Adipocyte (in vitro differentiated cells): ENCODE measurements around the gene MYO9B.

Experiments
- DNase-seq: peaks from one replicate; pipeline ENCODE4 v3.0.0-alpha.2; 2015; ENCODE audit warnings: low read depth
- H3K27me3 ChIP-seq: replicated peaks from 2 replicates; pipeline ENCODE4 v1.7.0; 2013; ENCODE audit warnings: mild to moderate bottlenecking, low read length, moderate library complexity; ENCODE audit not compliant: control insufficient read depth, insufficient read depth
- H3K36me3 ChIP-seq: 2 replicates; pipeline ENCODE4 v1.7.0; 2013; ENCODE audit warnings: low read length, mild to moderate bottlenecking, moderate library complexity; ENCODE audit not compliant: control insufficient read depth, insufficient read depth, severe bottlenecking
- H3K4me1 ChIP-seq: 2 replicates; pipeline ENCODE4 v1.7.0; 2013; ENCODE audit warnings: mild to moderate bottlenecking, low read length, moderate library complexity; ENCODE audit not compliant: control insufficient read depth, insufficient read depth
- H3K4me3 ChIP-seq: 2 replicates; pipeline ENCODE4 v1.7.0; 2013; ENCODE audit warnings: mild to moderate bottlenecking, low read length, moderate library complexity
- H3K9ac ChIP-seq: 2 replicates; pipeline ENCODE4 v1.7.0; 2013; ENCODE audit warnings: mild to moderate bottlenecking, low read length, moderate library complexity
- H3K9me3 ChIP-seq: 2 replicates; pipeline ENCODE4 v1.7.0; 2013; ENCODE audit warnings: mild to moderate bottlenecking, low read length, moderate library complexity; ENCODE audit not compliant: control insufficient read depth

Gene MYO9B

DNA sequence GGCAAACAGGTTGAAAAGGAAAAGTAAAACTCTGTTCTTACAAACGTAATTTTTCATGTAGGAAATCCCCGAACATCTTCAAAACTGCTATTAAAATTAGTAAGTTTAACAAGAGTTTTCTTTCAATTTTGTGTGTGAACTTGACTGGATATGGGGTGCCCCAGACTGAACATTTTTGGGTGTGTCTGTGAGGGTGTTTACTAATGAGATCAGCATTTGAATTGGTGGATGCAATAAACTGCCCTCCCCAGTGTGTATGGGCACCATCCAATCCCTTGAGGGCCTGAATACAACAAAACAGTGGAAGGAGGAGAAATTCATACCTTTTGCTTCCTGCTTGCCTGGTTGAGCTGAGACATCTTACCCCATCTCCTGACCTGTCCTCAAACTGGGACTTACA lies 12.1 kb upstream of the MYO9B start:
- peaks cover 20% of the 10 kb centered on the region for H3K36me3 ChIP-seq
- no peak overlapping the region for H3K9ac ChIP-seq
- H3K9me3 ChIP-seq, result peaks cover 8% of the 10 kb centered on the region
- peaks cover 7% of the 10 kb centered on the region for H3K4me1 ChIP-seq
- H3K4me3 ChIP-seq, result no peak overlapping the region
- DNase-seq, result no peak
- no peaks in the 10 kb centered on the region for H3K27me3 ChIP-seq

DNA sequence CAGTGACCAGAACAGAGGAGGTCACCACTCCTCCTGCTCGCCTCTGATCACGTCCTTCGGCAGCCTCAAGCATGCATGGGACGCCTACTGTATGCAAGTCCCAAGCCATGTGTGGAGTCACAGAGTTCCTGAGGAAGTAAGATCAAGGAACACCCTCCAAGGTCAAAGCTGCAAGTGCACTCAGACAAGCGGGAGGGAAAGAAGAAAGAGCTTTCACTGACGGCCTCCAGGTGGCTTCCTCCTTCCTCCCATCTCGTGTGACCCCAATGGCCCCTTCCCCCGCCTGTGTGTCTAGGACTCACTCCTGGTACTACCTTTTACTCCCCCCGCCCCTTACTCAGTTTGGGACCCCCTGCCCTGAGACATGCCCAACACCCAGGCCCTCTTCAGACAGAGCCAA lies 6.4 kb upstream of the MYO9B start:
- no peak for DNase-seq
- Histone ChIP-seq H3K9ac (no peak overlapping the region), H3K27me3 (no peaks in the 10 kb centered on the region), H3K36me3 (peaks cover 10% of the 10 kb centered on the region), H3K4me1 (peaks cover 1% of the 10 kb centered on the region), H3K9me3 (no peaks in the 10 kb centered on the region), H3K4me3 (no peak overlapping the region)

DNA sequence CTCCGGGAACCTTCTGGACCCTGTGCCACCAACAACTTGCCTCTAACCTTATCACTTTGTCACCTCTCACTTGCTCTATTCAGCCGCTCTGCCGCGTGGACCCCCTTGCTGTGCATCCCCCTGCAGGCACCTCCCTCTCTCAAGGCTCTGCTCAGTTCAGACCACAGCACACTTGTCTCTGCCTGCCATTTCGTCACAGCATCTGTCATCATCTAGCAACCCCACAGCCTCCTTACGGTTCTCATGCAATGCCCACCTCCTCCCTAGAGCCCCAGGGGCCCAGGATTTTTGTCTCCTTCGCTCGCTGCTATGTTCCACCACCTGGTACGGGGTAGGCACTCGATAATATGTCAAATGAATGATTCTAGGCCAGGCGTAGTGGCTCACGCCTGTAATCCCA lies 5.2 kb upstream of the MYO9B start:
- Histone ChIP-seq H3K4me1 (peaks cover 8% of the 10 kb centered on the region), H3K36me3 (peaks cover 10% of the 10 kb centered on the region), H3K27me3 (no peaks in the 10 kb centered on the region), H3K9me3 (no peaks in the 10 kb centered on the region), H3K9ac (no peak overlapping the region), H3K4me3 (no peak overlapping the region)
- no peak for DNase-seq

DNA sequence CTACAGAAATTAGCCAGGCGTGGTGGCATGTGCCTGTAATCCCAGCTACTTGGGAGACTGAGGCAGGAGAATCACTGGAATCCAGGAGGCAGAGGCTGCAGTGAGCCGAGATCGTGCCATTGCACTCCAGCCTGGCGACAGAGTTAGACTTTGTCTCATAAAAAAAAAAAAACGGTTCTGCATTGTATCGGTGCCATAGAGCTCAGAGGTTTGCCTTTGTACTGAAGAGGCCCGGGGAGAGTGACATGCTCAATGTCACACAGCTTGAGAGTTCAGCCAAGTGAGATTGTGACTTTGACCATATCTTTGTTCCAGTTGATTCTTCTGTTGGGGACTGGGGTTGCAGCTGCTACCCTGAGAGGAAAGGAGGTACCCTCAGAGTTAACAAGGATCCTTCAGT lies 4.7 kb upstream of the MYO9B start:
- H3K9ac ChIP-seq, result no peak overlapping the region
- peaks cover 10% of the 10 kb centered on the region for H3K36me3 ChIP-seq
- no peaks in the 10 kb centered on the region for H3K9me3 ChIP-seq
- H3K27me3 ChIP-seq, result no peaks in the 10 kb centered on the region
- H3K4me3 ChIP-seq, result no peak overlapping the region
- peaks cover 8% of the 10 kb centered on the region for H3K4me1 ChIP-seq
- no peak for DNase-seq

DNA sequence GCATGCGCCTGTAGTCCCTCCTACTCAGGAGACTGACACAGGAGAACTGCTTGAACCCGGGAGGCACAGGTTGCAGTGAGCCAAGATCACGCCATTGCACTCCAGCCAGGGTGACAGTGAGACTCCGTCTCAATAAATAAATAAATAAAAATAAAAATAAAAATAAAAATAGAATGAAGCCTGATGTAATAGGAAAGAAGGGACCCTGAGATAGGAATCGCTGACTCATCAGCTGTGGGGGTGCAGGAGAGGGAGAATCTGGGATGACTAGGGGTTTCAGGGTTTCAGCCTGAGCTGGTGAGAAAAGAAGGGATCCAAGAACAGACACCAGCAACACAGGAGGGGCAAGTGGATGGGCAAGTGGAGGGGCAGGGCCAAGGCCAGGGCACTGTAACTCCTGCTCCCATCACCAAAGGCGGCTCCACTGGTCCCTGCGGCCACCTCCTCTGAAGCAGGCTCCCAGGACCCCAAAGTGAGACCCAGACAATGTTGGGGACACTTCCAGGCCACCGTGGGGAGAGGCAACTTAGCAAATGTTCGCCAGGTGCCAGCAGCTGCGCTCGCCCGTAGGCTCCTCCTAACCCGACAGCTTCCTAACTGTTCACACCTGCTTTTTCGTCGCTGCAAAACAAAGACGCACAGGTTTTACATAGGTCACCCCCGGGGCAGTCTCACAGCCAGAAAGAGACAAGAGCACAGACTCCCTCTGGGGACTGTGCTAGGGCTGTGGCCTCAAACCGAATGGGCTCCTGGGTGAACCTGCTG lies 1.5 kb upstream of the MYO9B start:
- no peaks in the 10 kb centered on the region for H3K9me3 ChIP-seq
- DNase-seq, result no peak
- no peaks in the 10 kb centered on the region for H3K27me3 ChIP-seq
- H3K9ac ChIP-seq, result peak overlapping the region; percentile 95
- H3K4me3 ChIP-seq, result peak overlapping the region; percentile 97
- no peaks in the 10 kb centered on the region for H3K36me3 ChIP-seq
- H3K4me1 ChIP-seq, result peaks cover 33% of the 10 kb centered on the region

DNA sequence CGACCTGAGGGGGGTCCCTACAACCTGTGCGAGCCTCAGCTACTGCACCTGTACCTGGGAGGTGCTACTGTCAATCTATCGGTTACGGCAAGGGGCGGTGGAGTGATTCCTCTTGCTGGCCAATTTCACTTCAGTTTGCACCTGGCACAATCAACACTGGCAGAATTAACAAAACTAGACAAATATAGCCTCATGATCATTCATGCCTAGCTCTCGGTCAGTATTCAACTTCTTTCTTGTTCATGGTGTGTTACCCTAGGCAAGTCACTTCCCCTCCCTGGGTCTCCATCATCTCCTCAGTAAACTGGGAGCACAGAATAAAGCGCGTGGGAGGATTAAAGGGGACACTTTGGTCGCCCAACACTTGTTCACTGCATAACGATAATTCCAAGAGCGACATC lies 943 bp upstream of the MYO9B start:
- Histone ChIP-seq H3K4me3 (peak overlapping the region; percentile 97), H3K9me3 (no peaks in the 10 kb centered on the region), H3K36me3 (no peaks in the 10 kb centered on the region), H3K27me3 (no peaks in the 10 kb centered on the region), H3K4me1 (peaks cover 39% of the 10 kb centered on the region), H3K9ac (peak overlapping the region; percentile 95)
- no peak for DNase-seq

DNA sequence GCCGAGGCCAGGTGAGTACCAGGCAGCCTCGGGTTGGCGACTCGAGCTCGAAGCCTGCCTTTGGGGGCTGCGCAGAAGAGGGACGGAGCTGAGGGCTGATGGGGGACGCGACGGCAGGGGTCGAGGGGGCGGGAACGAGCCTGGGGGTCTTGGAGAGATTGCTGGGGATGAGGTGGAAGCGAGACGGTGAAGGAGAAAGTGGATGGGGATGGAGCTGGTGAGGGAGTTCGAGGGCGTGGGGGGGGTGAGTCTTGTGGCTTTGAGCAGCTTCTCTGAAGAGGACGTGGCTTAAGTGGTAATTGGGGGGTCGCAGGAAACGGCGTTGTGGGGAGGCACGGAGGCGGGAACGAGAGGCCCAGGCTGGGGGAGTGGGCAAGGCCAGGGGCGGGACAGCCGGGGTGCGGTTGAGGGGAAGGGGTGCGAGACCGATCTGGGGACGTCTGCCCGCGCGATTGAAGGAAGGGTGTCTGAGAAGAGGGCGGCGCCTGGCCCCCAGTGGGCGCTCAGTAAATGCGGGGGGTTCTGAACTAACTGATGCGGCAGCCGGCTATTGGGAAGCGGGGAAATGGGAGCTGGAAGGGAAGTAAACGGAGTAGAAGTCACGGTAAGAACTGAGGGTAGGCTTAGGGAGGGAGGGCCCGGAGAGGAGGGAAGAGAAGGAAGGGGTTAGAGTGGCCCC lies 426 bp downstream of the MYO9B start:
- Histone ChIP-seq H3K27me3 (no peaks in the 10 kb centered on the region), H3K9me3 (no peaks in the 10 kb centered on the region), H3K9ac (peak overlapping the region; percentile 96), H3K4me3 (peak overlapping the region; percentile 94), H3K36me3 (no peaks in the 10 kb centered on the region), H3K4me1 (peaks cover 47% of the 10 kb centered on the region)
- peak; percentile 66 for DNase-seq

DNA sequence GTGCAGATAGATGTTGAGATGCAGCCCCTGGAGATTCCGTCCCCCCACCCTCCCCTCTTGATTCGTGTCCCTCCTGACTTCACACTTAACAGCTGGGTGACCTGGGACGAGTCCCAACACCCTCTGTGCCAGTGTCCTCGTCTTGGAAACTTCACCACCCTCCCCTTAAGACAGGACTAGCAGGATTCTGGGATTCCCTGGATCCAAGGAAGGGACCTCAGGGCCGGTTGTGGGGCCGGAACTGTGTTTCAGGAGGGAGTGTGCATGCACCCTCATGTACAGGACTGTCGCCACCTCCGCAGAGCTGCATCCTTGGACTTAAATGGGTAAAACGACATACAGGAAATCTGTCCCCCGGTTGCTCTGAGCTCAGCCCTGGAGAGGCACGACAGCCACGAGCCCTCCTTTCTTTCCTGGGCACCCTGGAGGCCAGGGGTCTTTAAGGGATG lies 990 bp downstream of the MYO9B start:
- peaks cover 47% of the 10 kb centered on the region for H3K4me1 ChIP-seq
- H3K9ac ChIP-seq, result peak overlapping the region; percentile 96
- no peaks in the 10 kb centered on the region for H3K9me3 ChIP-seq
- DNase-seq, result peak; percentile 42
- H3K4me3 ChIP-seq, result peak overlapping the region; percentile 94
- no peaks in the 10 kb centered on the region for H3K27me3 ChIP-seq
- no peaks in the 10 kb centered on the region for H3K36me3 ChIP-seq

DNA sequence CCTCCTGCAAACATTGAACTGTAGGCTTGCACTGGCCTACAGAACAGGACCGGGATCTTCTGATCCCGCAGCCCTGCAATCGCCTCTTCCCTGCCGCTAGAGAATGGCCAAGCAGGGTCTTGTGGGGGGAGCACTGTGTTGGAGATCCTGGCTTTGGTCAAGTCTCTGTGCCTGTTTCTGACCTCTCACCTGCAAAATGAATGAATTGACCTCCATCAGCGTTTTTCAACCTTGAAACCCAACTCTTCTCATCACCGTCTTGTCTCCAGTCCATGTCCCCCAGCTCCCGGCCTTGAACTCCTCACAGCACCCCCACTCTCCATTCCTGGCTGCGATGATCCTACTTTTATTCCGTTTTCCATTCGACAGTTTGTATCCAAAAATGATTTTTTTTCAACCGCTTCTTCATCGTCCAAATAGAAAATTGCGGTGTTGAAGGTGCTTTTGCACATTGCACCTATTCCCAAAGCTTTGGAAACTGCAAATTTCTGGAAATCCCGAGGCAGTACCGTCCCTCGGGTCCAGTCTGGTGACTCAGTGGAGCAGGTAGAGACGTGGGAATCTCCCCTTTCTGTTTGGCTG lies 2.0 kb downstream of the MYO9B start:
- Histone ChIP-seq H3K27me3 (no peaks in the 10 kb centered on the region), H3K4me3 (peak overlapping the region; percentile 94), H3K9ac (peak overlapping the region; percentile 96), H3K4me1 (peaks cover 57% of the 10 kb centered on the region), H3K36me3 (no peaks in the 10 kb centered on the region), H3K9me3 (no peaks in the 10 kb centered on the region)
- no peak for DNase-seq

DNA sequence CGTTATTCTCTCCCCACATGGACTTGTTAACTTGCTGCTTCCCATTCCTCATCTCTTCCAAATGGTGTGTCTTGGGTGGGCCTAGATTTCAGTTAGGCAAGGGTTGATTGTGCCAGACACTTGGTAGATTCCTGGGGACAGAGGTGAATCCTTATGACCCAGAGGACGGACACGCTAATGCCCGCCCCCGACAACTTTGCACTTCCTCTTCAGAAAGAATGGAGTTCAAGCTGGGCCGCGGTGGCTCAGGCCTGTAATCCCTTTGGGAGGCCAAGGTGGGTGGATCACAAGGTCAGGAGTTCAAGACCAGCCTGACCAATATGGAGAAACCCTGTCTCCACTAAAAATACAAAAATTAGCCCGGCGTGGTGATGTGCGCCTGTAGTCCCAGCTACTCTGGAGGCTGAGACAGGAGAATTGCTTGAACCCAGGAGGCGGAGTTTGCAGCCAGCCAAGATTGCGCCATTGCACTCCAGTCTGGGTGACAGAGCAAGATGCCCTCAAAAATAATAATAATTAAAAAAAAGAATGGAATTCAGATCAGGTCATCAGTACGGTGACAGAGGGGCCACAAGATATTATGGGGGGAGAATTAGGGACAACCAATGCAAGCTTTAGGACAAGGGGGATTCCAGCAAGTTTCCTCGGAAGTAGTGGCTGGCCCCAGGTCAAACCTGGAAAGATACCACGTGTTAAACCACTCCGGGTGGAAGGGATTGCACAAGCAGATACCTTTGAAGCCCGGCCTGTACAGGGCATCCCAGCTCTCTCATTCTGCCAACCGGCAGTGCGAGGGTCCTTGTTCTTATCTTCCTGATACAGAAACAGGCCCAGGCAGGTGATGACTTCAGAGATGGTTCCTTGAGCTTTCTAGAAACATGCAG lies 2.7 kb downstream of the MYO9B start:
- no peaks in the 10 kb centered on the region for H3K9me3 ChIP-seq
- H3K4me3 ChIP-seq, result peak overlapping the region; percentile 81
- DNase-seq, result no peak
- peak overlapping the region; percentile 94 for H3K9ac ChIP-seq
- H3K36me3 ChIP-seq, result no peaks in the 10 kb centered on the region
- no peaks in the 10 kb centered on the region for H3K27me3 ChIP-seq
- peaks cover 58% of the 10 kb centered on the region for H3K4me1 ChIP-seq
